Measurements from ENCODE around the gene PTTG1IP. TPM values are rescaled to one million over a fixed set of nuclear protein-coding genes. Genes with fewer than 3 reads are reported as not detected.

Gene PTTG1IP
- total and polyA plus RNA-seq, 2 of the 13 experiments (the other 11 are each of a cell fraction or from before 2014, with no cell fraction given) = 161 to 700 TPM

- H3K4me1 ChIP-seq (ENCODE audit: insufficient read depth, low read length) = peaks cover 57% of the 10 kb centered on the region
- peak overlapping the region; percentile 79 to 86 (median 80) for H3K4me3 ChIP-seq (replicated peaks in 1 of 3; ENCODE audit: insufficient read depth in 1 of 3, low read depth in 2 of 3, low read length in 3 of 3)
- no peaks in the 10 kb centered on the region for H3K9me3 ChIP-seq (ENCODE audit: low read length)
- CTCF ChIA-PET (ENCODE audit: low intra/inter-chr PET ratio, low total read pairs) = no interaction called here
- H4K20me1 ChIP-seq (ENCODE audit: insufficient read depth, low read length) = peaks cover 14% of the 10 kb centered on the region
- H3K36me3 ChIP-seq (replicated peaks in 1 of 2; ENCODE audit: control insufficient read depth in 1 of 2, insufficient read depth in 2 of 2, low read length in 2 of 2) = peaks cover 9 to 34% of the 10 kb centered on the region in 2 experiments; a peak in 4 of 5 replicates
- BruUV-seq (replicated peaks) = no TSS peak
- peak; percentile 76 for FAIRE-seq
- peak overlapping the region; percentile 99 for H3K4me2 ChIP-seq (ENCODE audit: low read depth, low read length)
- no peak overlapping the region for H2AFZ ChIP-seq (ENCODE audit: low read length)
- peaks cover 44% of the 10 kb centered on the region for H3K79me2 ChIP-seq (ENCODE audit: insufficient read depth, low read length)
- in situ Hi-C loops (cut with HindIII; ENCODE audit: extremely low pct_ligation_motif_present, low pct_unique_long_range_greater_than_20kb) = loop anchor here (5.0 kb wide), 2 partner anchors 45 to 110 kb away; no protein-coding TSS in a partner anchor
- POLR2A ChIA-PET = interaction anchor here (0.6 to 5.6 kb wide), 22 partner anchors 9 to 345 kb away, joined by 3 to 31 read pairs (median 4); partner anchors contain the start of genes PTTG1IP and SUMO3
- H3K27ac ChIP-seq (ENCODE audit: extremely low read length, insufficient read depth, low read length) = peak overlapping the region; percentile 88
- H3K27me3 ChIP-seq (ENCODE audit: control insufficient read depth in 1 of 2, insufficient read depth in 2 of 2, low read length in 2 of 2) = no peaks in the 10 kb centered on the region; a peak in 1 of 5 replicates
- peak overlapping the region; percentile 85 for H3K9ac ChIP-seq (ENCODE audit: insufficient read depth, low read depth, low read length)
- ATAC-seq = peak; percentile 89
- intact Hi-C loops (cut with micrococcal nuclease; ENCODE audit: unreplicated experiment) = loop anchor here (1.0 to 5.0 kb wide), 4 partner anchors 15 to 110 kb away; partner anchors contain the start of gene PTTG1IP
- WGBS (ENCODE audit: low lambda C conversion rate) = 4% methylated on average over 12 of the region's 32 CpGs
- DNase-seq (ENCODE audit: low spot score) = peak; percentile 81
- no peak for TF ChIP-seq GATA4 (IDR thresholded peaks at IDR 0.05; ENCODE audit: borderline replicate concordance, low read depth)
- TF ChIP-seq FOXO1 (CRISPR knock-in tag; IDR thresholded peaks at IDR 0.05) = no peak
- TF ChIP-seq ZNF10 (CRISPR knock-in tag; IDR thresholded peaks at IDR 0.05; ENCODE audit: borderline replicate concordance, low read depth) = no peak
- TF ChIP-seq, protein P1, sequence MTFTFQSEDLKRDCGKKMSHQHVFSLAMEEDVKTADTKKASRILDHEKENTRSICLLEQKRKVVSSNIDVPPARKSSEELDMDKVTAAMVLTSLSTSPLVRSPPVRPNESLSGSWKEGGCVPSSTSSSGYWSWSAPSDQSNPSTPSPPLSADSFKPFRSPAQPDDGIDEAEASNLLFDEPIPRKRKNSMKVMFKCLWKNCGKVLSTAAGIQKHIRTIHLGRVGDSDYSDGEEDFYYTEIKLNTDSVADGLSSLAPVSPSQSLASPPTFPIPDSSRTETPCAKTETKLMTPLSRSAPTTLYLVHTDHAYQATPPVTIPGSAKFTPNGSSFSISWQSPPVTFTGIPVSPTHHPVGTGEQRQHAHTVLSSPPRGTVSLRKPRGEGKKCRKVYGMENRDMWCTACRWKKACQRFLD (CRISPR knock-in tag; IDR thresholded peaks at IDR 0.05; ENCODE audit: borderline replicate concordance) = 0 out of 2 replicates have a peak, but pooled peaks have one; percentile 60
- 0 out of 2 replicates have a peak, but pooled peaks have one; percentile 28 for TF ChIP-seq MAZ (IDR thresholded peaks at IDR 0.05; ENCODE audit: borderline replicate concordance, low read depth, low read length)
- no peak for TF ChIP-seq MAZ (CRISPR knock-in tag; IDR thresholded peaks at IDR 0.05; ENCODE audit: low read depth)
- no peak for TF ChIP-seq ZNF564 (CRISPR knock-in tag; IDR thresholded peaks at IDR 0.05)
- TF ChIP-seq ZNF691 (CRISPR knock-in tag; IDR thresholded peaks at IDR 0.05; ENCODE audit: borderline replicate concordance, low read depth) = peak; percentile 71; the same call in 1 of the 2 replicates
- no peak for TF ChIP-seq ZNF598 (CRISPR knock-in tag; IDR thresholded peaks at IDR 0.05; ENCODE audit: borderline replicate concordance)
- TF ChIP-seq DDIT3 (CRISPR knock-in tag; IDR thresholded peaks at IDR 0.05) = no peak
- TF ChIP-seq, protein P2, sequence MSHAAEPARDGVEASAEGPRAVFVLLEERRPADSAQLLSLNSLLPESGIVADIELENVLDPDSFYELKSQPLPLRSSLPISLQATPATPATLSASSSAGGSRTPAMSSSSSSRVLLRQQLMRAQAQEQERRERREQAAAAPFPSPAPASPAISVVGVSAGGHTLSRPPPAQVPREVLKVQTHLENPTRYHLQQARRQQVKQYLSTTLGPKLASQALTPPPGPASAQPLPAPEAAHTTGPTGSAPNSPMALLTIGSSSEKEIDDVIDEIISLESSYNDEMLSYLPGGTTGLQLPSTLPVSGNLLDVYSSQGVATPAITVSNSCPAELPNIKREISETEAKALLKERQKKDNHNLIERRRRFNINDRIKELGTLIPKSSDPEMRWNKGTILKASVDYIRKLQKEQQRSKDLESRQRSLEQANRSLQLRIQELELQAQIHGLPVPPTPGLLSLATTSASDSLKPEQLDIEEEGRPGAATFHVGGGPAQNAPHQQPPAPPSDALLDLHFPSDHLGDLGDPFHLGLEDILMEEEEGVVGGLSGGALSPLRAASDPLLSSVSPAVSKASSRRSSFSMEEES (CRISPR knock-in tag; IDR thresholded peaks at IDR 0.05) = 0 out of 2 replicates have a peak, but pooled peaks have one; percentile 51
- TF ChIP-seq ASH2L (IDR thresholded peaks at IDR 0.05; ENCODE audit: insufficient read length, low read depth, low read length) = no peak
- TF ChIP-seq, protein P3, sequence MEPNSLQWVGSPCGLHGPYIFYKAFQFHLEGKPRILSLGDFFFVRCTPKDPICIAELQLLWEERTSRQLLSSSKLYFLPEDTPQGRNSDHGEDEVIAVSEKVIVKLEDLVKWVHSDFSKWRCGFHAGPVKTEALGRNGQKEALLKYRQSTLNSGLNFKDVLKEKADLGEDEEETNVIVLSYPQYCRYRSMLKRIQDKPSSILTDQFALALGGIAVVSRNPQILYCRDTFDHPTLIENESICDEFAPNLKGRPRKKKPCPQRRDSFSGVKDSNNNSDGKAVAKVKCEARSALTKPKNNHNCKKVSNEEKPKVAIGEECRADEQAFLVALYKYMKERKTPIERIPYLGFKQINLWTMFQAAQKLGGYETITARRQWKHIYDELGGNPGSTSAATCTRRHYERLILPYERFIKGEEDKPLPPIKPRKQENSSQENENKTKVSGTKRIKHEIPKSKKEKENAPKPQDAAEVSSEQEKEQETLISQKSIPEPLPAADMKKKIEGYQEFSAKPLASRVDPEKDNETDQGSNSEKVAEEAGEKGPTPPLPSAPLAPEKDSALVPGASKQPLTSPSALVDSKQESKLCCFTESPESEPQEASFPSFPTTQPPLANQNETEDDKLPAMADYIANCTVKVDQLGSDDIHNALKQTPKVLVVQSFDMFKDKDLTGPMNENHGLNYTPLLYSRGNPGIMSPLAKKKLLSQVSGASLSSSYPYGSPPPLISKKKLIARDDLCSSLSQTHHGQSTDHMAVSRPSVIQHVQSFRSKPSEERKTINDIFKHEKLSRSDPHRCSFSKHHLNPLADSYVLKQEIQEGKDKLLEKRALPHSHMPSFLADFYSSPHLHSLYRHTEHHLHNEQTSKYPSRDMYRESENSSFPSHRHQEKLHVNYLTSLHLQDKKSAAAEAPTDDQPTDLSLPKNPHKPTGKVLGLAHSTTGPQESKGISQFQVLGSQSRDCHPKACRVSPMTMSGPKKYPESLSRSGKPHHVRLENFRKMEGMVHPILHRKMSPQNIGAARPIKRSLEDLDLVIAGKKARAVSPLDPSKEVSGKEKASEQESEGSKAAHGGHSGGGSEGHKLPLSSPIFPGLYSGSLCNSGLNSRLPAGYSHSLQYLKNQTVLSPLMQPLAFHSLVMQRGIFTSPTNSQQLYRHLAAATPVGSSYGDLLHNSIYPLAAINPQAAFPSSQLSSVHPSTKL (CRISPR knock-in tag; IDR thresholded peaks at IDR 0.05) = peak; percentile 34; the same call in 1 of the 2 replicates
- 0 out of 2 replicates have a peak, but pooled peaks have one; percentile 22 for TF ChIP-seq ZKSCAN8 (CRISPR knock-in tag; IDR thresholded peaks at IDR 0.05; ENCODE audit: borderline replicate concordance)
Measured at GRCh38 chr21:44802396-44803153, 70.9 kb downstream of the PTTG1IP start.

Measured in HepG2 (cell line).